AG04450 (cell line): ENCODE data around the gene PATE2. TPM values are rescaled to one million over a fixed set of nuclear protein-coding genes. Genes with fewer than 3 reads are reported as not detected.

Experiments
- CTCF ChIA-PET: fragments of 300-600, 350-600 bp; formaldehyde crosslinking; extraction: SDS; loops from one replicate; lab custom pipeline; 2022; ENCODE audit warnings: antibody characterized with exemption, inconsistent platforms; lab: Charles Lee
- POLR2A ChIA-PET: fragments of 350-600 bp; formaldehyde crosslinking; extraction: SDS; loops from one replicate; lab custom pipeline; 2021; ENCODE audit warnings: antibody characterized with exemption, inconsistent platforms; lab: Yijun Ruan, JAX
- DNase-seq: peaks from one replicate; pipeline ENCODE4 v3.0.0-alpha.2; 2011; ENCODE audit warnings: low read depth, low spot score
- H3K27ac ChIP-seq: one replicate; pipeline ENCODE4 v1.5.1; 2012; ENCODE audit warnings: low read depth, low read length, control low read depth
- H3K27me3 ChIP-seq: one replicate; pipeline ENCODE4 v1.6.0; 2012; ENCODE audit warnings: low read length; ENCODE audit not compliant: control insufficient read depth, insufficient read depth
- H3K4me3 ChIP-seq: 2 replicates; pipeline ENCODE4 v1.5.1; 2011; ENCODE audit warnings: mild to moderate bottlenecking, low read depth, low read length, control low read depth
- H3K9me3 ChIP-seq: 2 replicates; pipeline ENCODE4 v1.5.1; 2012; ENCODE audit warnings: low read length; ENCODE audit not compliant: control insufficient read depth, insufficient read depth
- polyA plus RNA-seq: library from polyadenylated mRNA; depleted of rRNA; stranded (reverse); fragments of >200 nt; gene quantifications from 2 replicates; pipeline ENCODE4 v1.2.3, GENCODE V29; 2011
- TF ChIP-seq, protein P1 (sequence below): IDR thresholded peaks from 2 replicates; pipeline ENCODE4 v1.5.1; 2011; ENCODE audit warnings: low read depth, low read length, control low read depth, inconsistent platforms

The PATE2 gene
- polyA plus RNA-seq, 1 experiment = not detected

DNA sequence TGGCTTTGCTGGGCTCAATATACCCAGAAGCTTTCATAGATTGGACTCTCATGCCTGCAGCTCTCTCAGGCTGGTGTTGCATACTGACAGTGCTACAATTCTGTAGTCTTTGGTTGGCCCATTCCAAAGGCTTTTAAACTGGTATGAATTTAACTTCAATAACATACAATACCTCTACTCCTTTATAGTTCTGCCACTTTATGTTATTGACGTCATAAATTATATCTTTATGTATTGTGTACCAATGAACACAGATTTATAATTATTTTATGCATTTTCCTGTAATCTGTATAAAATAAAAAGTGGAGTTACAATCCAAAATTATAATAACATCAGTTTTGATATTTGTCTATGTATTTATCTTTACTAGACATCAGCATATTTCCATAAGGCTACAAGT lies 16.2 kb downstream of the PATE2 start:
- TF ChIP-seq, protein P1, sequence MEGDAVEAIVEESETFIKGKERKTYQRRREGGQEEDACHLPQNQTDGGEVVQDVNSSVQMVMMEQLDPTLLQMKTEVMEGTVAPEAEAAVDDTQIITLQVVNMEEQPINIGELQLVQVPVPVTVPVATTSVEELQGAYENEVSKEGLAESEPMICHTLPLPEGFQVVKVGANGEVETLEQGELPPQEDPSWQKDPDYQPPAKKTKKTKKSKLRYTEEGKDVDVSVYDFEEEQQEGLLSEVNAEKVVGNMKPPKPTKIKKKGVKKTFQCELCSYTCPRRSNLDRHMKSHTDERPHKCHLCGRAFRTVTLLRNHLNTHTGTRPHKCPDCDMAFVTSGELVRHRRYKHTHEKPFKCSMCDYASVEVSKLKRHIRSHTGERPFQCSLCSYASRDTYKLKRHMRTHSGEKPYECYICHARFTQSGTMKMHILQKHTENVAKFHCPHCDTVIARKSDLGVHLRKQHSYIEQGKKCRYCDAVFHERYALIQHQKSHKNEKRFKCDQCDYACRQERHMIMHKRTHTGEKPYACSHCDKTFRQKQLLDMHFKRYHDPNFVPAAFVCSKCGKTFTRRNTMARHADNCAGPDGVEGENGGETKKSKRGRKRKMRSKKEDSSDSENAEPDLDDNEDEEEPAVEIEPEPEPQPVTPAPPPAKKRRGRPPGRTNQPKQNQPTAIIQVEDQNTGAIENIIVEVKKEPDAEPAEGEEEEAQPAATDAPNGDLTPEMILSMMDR = no peak
- H3K9me3 ChIP-seq = no peaks in the 10 kb centered on the region
- POLR2A ChIA-PET = no interaction called here
- H3K27me3 ChIP-seq = no peaks in the 10 kb centered on the region
- CTCF ChIA-PET = no interaction called here
- DNase-seq = no peak
- H3K27ac ChIP-seq = no peak overlapping the region
- H3K4me3 ChIP-seq = no peak overlapping the region

DNA sequence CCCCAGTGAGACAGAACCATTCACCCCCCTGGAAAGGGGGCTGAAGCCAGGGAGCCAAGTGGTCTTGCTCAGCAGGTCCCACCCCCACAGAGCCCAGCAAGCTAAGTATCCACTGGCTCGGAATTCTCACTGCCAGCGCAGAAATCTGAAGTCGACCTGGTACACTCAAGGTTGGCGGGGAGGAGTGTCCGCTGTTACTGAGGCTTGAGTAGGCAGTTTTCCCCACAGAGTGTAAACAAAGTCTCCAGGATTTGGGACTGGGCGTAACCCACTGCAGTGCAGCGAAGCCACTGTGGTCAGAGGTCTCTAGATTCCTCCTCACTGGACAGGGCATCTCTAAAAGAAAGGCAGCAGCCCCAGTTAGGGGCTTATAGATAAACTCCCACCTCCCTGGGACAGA lies 22.6 kb downstream of the PATE2 start:
- TF ChIP-seq, protein P1 = no peak
- H3K27me3 ChIP-seq = no peaks in the 10 kb centered on the region
- ChIA-PET POLR2A (no interaction called here), CTCF (no interaction called here)
- H3K9me3 ChIP-seq = no peaks in the 10 kb centered on the region
- no peak overlapping the region for H3K27ac ChIP-seq
- DNase-seq = no peak
- H3K4me3 ChIP-seq = no peak overlapping the region

DNA sequence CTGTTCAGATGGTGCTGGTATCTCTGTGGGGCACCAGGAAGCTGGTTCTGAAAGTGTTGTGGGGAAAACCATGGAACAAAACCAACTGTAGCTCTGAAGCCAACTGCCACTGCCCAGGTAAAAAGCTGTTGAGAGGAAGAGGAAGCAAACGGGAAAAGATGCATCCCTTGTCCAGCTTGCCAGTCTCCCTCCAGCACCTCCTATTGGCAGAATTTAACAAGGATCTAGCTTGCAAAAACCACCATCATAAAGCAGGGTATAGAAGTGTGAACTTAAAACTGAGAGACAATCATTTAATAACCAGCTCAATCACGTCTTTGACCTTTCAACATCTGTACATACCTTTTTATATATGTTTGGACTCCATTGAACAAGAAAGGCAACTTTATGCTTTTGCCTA lies 28.0 kb downstream of the PATE2 start:
- POLR2A ChIA-PET = no interaction called here
- CTCF ChIA-PET = interaction anchor here (1.5 kb wide), 1 partner anchor 16 kb away, joined by 3 read pairs; no protein-coding TSS in a partner anchor
- DNase-seq = no peak
- Histone ChIP-seq H3K9me3 (no peaks in the 10 kb centered on the region), H3K27ac (no peak overlapping the region), H3K4me3 (no peak overlapping the region), H3K27me3 (peaks cover 4% of the 10 kb centered on the region)
- TF ChIP-seq, protein P1 = 0 out of 2 replicates have a peak, but pooled peaks have one; percentile 2

DNA sequence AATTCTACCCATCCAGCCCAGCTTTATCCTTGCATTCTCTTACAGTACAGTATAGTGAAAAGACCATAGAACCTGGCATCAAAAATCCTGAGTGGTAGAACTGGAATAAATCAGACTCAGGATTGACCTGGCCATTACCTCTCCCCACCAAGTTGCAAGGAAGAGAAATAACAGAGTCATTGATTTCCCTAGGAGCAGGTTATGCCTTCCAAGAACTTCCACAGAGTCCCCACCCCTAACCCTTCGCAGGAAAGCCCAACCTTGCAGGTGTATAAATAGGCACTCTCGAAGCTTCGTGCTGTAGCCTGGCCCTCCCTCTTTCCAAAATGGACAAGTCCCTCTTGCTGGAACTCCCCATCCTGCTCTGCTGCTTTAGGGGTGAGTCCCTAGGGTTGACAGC lies 32.6 kb downstream of the PATE2 start, which contains the start of gene PATE1:
PATE1 (plus strand) TSS at position 301 of the 400 bp plus-strand sequence; CDS start at position 327, 26 bp downstream.
- DNase-seq = no peak
- H3K27me3 ChIP-seq = peaks cover 4% of the 10 kb centered on the region
- H3K9me3 ChIP-seq = no peaks in the 10 kb centered on the region
- POLR2A ChIA-PET = no interaction called here
- H3K4me3 ChIP-seq = no peak within 1 kb of the TSS
- CTCF ChIA-PET = no interaction called here
- H3K27ac ChIP-seq = no peak within 1 kb of the TSS
- TF ChIP-seq, protein P1 = no peak

DNA sequence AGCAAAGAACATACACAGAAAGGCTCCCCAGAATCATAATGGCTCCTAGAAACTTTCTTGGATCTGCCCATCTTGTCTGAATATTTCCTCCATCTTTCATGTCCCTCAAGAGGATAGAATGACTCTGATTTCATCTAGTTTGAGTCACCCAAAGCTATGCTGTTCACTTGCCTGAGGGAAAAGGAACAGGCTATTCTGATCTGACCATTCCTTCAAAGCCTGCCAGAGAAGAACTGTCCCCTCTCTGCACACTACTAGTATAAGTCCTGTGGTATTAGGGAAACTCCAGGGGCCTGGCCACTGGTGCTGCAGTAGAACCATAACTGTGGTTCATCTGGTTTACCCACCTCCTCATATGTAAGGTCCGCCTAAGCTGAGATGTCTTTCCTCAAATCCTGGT lies 34.9 kb downstream of the PATE2 start:
- H3K27me3 ChIP-seq = no peaks in the 10 kb centered on the region
- H3K4me3 ChIP-seq = no peak overlapping the region
- TF ChIP-seq, protein P1 = no peak
- POLR2A ChIA-PET = no interaction called here
- CTCF ChIA-PET = interaction anchor here (1.0 kb wide), 1 partner anchor 19 kb away, joined by 4 read pairs; no protein-coding TSS in a partner anchor
- H3K27ac ChIP-seq = no peak overlapping the region
- no peaks in the 10 kb centered on the region for H3K9me3 ChIP-seq
- DNase-seq = no peak
